ENCODE data around the gene NCOA3. TPM values are rescaled to one million over a fixed set of nuclear protein-coding genes. Genes with fewer than 3 reads are reported as not detected.

Gene NCOA3
- total RNA-seq, 1 donor from 2014 or later: 37.3 TPM

DNA sequence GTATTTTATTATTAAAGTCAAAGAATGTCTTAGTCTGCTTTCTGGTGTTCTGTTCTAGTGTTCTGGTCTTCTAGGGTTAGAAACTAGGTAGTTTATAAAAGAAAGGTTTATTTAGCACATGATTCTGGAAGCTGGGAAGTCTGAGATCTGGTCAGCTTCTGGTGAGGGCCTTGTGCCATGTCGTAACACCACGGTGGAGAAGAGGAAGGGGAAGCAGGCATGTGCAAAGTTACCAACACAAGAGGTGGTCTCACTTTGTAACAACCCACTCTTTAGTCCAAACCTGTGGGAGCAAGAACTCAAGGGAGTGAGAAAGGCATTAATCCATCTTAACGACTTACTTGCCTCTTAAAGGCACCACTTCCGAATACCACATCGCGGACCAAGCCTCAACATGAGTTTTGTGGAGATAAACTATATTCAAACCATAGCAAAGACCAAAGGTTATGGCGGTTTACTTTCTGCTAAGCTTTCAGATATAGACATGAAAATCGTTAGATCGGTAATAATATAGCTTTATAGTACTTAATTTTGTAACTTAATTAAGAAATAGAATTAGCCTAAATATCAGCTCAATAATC is 99.4 kb downstream of the NCOA3 start:
- H3K27me3 Mint-ChIP-seq: no peaks in the 10 kb centered on the region
- no peak overlapping the region for H3K4me3 Mint-ChIP-seq
- H3K9me3 Mint-ChIP-seq: peaks cover 4% of the 10 kb centered on the region
- DNase-seq (ENCODE audit: extremely low spot score, unreplicated experiment): no peak
- H3K4me1 Mint-ChIP-seq (ENCODE audit: unreplicated experiment): peaks cover 32% of the 10 kb centered on the region
- H3K36me3 Mint-ChIP-seq: peaks cover 25% of the 10 kb centered on the region
- H3K27ac Mint-ChIP-seq: no peak overlapping the region
- TF ChIP-seq, protein P1, sequence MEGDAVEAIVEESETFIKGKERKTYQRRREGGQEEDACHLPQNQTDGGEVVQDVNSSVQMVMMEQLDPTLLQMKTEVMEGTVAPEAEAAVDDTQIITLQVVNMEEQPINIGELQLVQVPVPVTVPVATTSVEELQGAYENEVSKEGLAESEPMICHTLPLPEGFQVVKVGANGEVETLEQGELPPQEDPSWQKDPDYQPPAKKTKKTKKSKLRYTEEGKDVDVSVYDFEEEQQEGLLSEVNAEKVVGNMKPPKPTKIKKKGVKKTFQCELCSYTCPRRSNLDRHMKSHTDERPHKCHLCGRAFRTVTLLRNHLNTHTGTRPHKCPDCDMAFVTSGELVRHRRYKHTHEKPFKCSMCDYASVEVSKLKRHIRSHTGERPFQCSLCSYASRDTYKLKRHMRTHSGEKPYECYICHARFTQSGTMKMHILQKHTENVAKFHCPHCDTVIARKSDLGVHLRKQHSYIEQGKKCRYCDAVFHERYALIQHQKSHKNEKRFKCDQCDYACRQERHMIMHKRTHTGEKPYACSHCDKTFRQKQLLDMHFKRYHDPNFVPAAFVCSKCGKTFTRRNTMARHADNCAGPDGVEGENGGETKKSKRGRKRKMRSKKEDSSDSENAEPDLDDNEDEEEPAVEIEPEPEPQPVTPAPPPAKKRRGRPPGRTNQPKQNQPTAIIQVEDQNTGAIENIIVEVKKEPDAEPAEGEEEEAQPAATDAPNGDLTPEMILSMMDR (conservative IDR thresholded peaks at IDR 0.05): no peak

DNA sequence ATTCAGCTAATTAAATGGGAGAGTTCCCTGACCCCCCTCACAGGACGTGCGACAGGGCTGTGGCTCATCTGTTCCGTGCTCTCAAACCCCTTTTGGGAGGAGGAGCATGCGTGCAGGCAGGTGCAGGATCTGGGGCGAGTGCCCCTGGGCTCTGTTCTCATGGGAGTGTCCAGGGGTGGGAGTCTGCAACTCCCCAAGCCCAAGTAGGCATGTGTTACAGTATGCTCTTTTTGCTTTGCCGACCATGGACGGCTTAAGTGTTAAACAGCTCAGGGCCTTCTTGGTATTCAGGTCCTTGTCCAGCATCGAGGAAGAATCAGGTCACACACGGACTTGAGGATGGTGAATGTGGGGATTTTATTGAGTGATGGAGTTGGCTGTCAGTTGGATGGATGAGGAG is 101.6 kb downstream of the NCOA3 start:
- DNase-seq (ENCODE audit: extremely low spot score, unreplicated experiment): no peak
- Mint-ChIP-seq H3K4me1 (ENCODE audit: unreplicated experiment) (peaks cover 32% of the 10 kb centered on the region), H3K27ac (no peak overlapping the region), H3K27me3 (no peaks in the 10 kb centered on the region), H3K4me3 (no peak overlapping the region), H3K9me3 (peaks cover 4% of the 10 kb centered on the region), H3K36me3 (peaks cover 31% of the 10 kb centered on the region)
- TF ChIP-seq, protein P1 (conservative IDR thresholded peaks at IDR 0.05): no peak

DNA sequence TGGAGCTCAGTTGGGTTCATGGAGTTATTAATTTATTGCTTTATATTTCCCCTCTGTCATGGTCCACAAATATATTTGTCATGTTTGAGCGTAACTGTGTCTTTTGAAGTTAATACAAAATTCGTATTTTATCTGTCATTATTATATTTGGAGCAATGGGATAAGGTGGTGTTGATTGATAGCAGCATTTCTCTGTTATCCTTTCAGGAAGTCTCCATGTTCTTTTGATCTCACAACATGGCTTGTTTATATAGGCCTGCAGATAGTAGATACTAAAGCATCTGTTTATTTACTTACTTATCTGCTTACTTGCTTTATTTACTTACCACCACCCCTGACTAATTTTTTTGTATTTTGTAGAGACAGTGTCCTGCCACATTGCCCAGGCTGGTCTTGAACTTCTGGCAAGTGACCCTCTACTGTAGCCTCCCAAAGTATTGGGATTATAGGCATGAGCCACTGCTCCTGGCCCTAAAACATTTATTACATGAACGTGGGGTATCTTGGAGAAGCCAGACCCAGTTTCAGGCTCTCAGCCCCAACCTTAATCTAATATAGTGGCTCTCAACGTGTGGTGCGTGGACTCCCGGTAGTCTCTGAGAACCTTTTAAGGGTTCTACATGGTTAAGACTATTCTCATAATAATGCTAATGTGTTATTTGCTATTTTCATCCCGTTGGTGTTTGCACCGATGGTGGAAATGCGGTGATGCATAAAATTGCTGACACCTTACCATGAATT is 104.2 kb downstream of the NCOA3 start:
- Mint-ChIP-seq H3K27ac (no peak overlapping the region), H3K4me3 (no peak overlapping the region), H3K27me3 (no peaks in the 10 kb centered on the region), H3K9me3 (peaks cover 4% of the 10 kb centered on the region), H3K4me1 (ENCODE audit: unreplicated experiment) (peaks cover 33% of the 10 kb centered on the region), H3K36me3 (peaks cover 26% of the 10 kb centered on the region)
- DNase-seq (ENCODE audit: extremely low spot score, unreplicated experiment): no peak
- TF ChIP-seq, protein P1 (conservative IDR thresholded peaks at IDR 0.05): no peak

DNA sequence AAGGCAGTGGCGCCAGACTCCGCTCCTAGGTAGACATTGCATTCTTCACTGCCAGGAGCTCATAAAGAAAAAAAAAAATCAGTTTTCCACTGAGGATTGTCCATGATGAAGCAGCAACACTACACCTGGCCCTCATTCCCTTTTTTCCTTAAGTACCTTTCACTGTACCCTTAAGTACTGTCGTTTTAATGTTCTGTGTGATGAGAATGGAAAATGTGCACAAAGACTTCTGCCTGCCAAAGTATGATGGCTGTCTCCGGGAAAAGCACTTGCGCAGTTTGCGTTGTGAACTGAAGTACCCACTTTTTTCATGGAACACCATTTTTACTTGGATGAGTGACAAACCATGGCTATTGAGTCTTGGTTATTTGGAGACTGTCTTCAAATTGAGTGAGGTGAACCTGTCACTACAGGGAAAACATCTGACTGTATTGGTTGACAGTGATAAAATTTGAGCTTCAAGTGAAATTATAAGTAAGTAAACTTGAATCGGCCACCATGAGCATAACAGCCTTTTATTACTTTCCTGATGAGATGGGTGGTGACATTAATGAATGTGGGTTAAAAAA is 104.8 kb downstream of the NCOA3 start:
- no peak for DNase-seq (ENCODE audit: extremely low spot score, unreplicated experiment)
- Mint-ChIP-seq H3K27me3 (no peaks in the 10 kb centered on the region), H3K9me3 (peaks cover 3% of the 10 kb centered on the region), H3K4me1 (ENCODE audit: unreplicated experiment) (peaks cover 31% of the 10 kb centered on the region), H3K27ac (no peak overlapping the region), H3K4me3 (no peak overlapping the region), H3K36me3 (peaks cover 26% of the 10 kb centered on the region)
- TF ChIP-seq, protein P1 (conservative IDR thresholded peaks at IDR 0.05): no peak

DNA sequence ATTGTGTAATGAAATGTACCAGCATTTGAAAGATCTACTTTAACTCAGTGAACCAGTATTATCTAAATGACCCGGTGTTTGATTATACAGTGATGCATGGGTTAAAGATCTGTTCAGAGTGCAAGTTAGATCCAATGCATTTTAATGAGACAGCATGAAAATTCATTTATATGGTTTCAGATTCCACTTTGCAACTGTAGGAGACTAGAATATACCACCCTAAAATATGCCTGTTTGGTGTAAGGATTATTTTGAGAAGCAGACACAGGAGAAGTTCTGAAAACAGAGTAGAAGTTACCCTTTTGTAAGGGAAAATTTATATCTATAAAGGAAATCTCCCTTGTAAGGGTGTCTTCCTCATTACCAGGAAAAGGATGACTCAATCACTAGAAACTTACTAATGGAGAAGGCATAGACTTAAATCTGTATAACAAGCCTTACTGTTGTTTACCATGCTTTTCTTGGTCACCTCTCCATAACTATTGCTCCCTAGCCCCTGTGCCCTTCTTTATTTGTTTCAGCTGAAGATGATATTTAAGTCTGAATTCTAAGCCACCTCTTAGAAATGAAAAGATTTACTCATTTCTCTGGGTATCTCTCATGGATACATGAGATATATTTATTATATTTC is 105.4 kb downstream of the NCOA3 start:
- Mint-ChIP-seq H3K4me1 (ENCODE audit: unreplicated experiment) (peaks cover 28% of the 10 kb centered on the region), H3K27me3 (no peaks in the 10 kb centered on the region), H3K36me3 (peaks cover 26% of the 10 kb centered on the region), H3K9me3 (no peaks in the 10 kb centered on the region), H3K27ac (no peak overlapping the region), H3K4me3 (no peak overlapping the region)
- no peak for DNase-seq (ENCODE audit: extremely low spot score, unreplicated experiment)
- TF ChIP-seq, protein P1 (conservative IDR thresholded peaks at IDR 0.05): no peak

All from type B pancreatic cell (in vitro differentiated cells).